ENCODE results near the gene FAM25G.

DNA sequence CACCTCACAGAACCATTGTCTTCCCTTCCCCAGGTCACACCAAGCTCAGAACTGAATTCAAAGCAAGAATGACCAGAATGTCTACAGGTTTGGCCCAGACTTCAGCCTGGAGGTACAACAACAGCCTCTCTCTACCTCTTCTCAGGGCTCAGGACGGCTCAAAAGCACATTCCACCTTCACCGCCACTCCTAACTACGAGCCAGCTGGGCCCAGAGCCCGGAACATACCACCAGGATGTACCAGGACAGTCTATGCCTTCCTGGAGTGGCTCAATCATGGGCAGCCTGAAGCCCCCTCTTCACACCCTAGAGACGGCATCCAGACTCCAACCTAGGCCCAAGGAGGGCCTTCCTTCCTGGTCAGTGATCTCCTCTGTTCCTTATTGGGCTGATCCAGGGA lies 49.1 kb downstream of the FAM25G start:
- TF ChIP-seq, protein P1, sequence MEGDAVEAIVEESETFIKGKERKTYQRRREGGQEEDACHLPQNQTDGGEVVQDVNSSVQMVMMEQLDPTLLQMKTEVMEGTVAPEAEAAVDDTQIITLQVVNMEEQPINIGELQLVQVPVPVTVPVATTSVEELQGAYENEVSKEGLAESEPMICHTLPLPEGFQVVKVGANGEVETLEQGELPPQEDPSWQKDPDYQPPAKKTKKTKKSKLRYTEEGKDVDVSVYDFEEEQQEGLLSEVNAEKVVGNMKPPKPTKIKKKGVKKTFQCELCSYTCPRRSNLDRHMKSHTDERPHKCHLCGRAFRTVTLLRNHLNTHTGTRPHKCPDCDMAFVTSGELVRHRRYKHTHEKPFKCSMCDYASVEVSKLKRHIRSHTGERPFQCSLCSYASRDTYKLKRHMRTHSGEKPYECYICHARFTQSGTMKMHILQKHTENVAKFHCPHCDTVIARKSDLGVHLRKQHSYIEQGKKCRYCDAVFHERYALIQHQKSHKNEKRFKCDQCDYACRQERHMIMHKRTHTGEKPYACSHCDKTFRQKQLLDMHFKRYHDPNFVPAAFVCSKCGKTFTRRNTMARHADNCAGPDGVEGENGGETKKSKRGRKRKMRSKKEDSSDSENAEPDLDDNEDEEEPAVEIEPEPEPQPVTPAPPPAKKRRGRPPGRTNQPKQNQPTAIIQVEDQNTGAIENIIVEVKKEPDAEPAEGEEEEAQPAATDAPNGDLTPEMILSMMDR (IDR thresholded peaks at IDR 0.05) = no peak
- TF ChIP-seq POLR2A (IDR thresholded peaks at IDR 0.05) = no peak
